ENCODE data around the gene HOXD3. TPM values are rescaled to one million over a fixed set of nuclear protein-coding genes. Genes with fewer than 3 reads are reported as not detected.

The HOXD3 gene
- total and polyA plus RNA-seq, 2 of the 8 experiments (the other 6 are each of a cell fraction or from before 2014, with no cell fraction given) = not detected

DNA sequence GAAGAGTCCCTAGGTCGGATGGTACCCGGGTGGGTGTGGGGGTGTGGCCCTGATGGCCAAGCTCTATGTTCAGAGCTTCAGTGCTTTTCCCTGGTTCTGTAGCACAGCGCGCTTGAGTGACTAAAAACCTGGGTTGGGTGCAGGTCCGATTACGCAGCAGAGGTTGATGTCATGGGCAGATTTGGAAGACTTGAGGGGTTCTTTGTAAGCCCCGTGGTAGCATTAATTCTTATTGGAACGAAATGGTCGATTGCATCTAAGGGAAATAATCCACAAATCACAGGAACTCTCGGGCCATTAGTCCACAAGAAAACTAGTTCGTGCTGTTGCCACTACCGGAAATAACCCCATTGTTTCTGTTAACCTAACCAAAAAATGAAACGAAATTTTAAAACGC lies 18.6 kb upstream of the HOXD3 start:
- no peak overlapping the region for H3K4me2 ChIP-seq (ENCODE audit: insufficient read depth in 1 of 2, low read depth in 2 of 2, low read length in 2 of 2)
- WGBS, 2 experiments (ENCODE audit: extremely low coverage in 1 of 2, insufficient coverage in 1 of 2, insufficient read length in 1 of 2, insufficient replicate concordance in 2 of 2, low coverage in 1 of 2, low lambda C conversion rate in 2 of 2, missing lambda C conversion rate in 1 of 2) = 49% methylated on average over 14 of the region's 14 CpGs; no CpG with 5 or more reads in 1 of the 2 experiments
- ChIA-PET CTCF (ENCODE audit: partially characterized antibody) (interaction anchor here (1.0 to 10.0 kb wide), 18 partner anchors 11 to 676 kb away, joined by 3 to 119 read pairs (median 15); partner anchors contain the start of genes HOXD4 and HOXD9), POLR2A (ENCODE audit: partially characterized antibody) (no interaction called here)
- H4K5ac ChIP-seq (ENCODE audit: insufficient read length, low read depth, low read length) = no peak overlapping the region
- DNase-seq (ENCODE audit: low read depth in 1 of 2, low spot score in 2 of 2) = peak in 1 of 2 experiments; percentile 38
- TF ChIP-seq RNF2 (IDR thresholded peaks at IDR 0.05; ENCODE audit: borderline replicate concordance, low read depth, low read length, missing control alignments, poor library complexity, severe bottlenecking) = peak; percentile 96
- no peak for TF ChIP-seq CHD1 (IDR thresholded peaks at IDR 0.05; ENCODE audit: low read depth, low read length)
- 0 out of 2 replicates have a peak, but pooled peaks have one; percentile 45 for TF ChIP-seq SUZ12 (IDR thresholded peaks at IDR 0.05; ENCODE audit: low read length)
- H3K56ac ChIP-seq (replicated peaks; ENCODE audit: insufficient read length, low read depth, low read length) = no peak overlapping the region
- FAIRE-seq = no peak
- no peak overlapping the region for H2BK120ac ChIP-seq (replicated peaks; ENCODE audit: low read depth, low read length)
- no peak overlapping the region for H3K27ac ChIP-seq (ENCODE audit: low read depth, low read length)
- no peaks in the 10 kb centered on the region for H3K79me1 ChIP-seq (ENCODE audit: low read depth, low read length)
- H2BK20ac ChIP-seq (ENCODE audit: low read length) = no peak overlapping the region
- peaks cover 3% of the 10 kb centered on the region; the same call in 1 of the 2 replicates for H3K23me2 ChIP-seq (ENCODE audit: low read depth, low read length)
- H3K79me2 ChIP-seq (ENCODE audit: control insufficient read depth in 1 of 2, insufficient read depth in 2 of 2, low read length in 2 of 2) = no peaks in the 10 kb centered on the region
- H3K4me1 ChIP-seq (replicated peaks in 1 of 4; ENCODE audit: control insufficient read depth in 3 of 4, insufficient read depth in 4 of 4, low read length in 3 of 4) = peaks cover 0 to 9% (median 4%) of the 10 kb centered on the region in 4 experiments; a peak in 5 of 7 replicates
- no peak overlapping the region for H4K91ac ChIP-seq (replicated peaks; ENCODE audit: insufficient read length, low read length)
- no peak overlapping the region for H3K23ac ChIP-seq (ENCODE audit: insufficient read length)
- no peak overlapping the region for H2BK5ac ChIP-seq (ENCODE audit: low read depth, low read length)
- no peak overlapping the region for H2BK15ac ChIP-seq (ENCODE audit: low read length)
- H3K9ac ChIP-seq (replicated peaks in 1 of 4; ENCODE audit: extremely low read depth in 1 of 4, low read depth in 3 of 4, low read length in 3 of 4) = no peak overlapping the region
- no peak overlapping the region for H2BK12ac ChIP-seq (ENCODE audit: low read depth, low read length)
- H3K27me3 ChIP-seq (replicated peaks in 1 of 4; ENCODE audit: control insufficient read depth in 3 of 4, extremely low read depth in 1 of 4, insufficient read depth in 3 of 4, low read length in 3 of 4) = peaks cover 86 to 100% (median 97%) of the 10 kb centered on the region in 4 experiments
- H3K14ac ChIP-seq (ENCODE audit: insufficient read length) = no peak overlapping the region
- peaks cover 0 to 10% (median 0%) of the 10 kb centered on the region in 4 experiments; a peak in 1 of 8 replicates for H3K36me3 ChIP-seq (ENCODE audit: control insufficient read depth in 2 of 4, insufficient read depth in 4 of 4, low read length in 3 of 4)
- no peaks in the 10 kb centered on the region for H3K9me3 ChIP-seq (ENCODE audit: insufficient read depth in 2 of 2, low read depth in 1 of 2, low read length in 1 of 2)
- H4K8ac ChIP-seq (ENCODE audit: extremely low read depth, insufficient read depth, low read length) = peak overlapping the region; percentile 40; the same call in 1 of the 2 replicates
- H2AK5ac ChIP-seq (ENCODE audit: low read depth, low read length) = no peak overlapping the region
- no peak overlapping the region for H3K4me3 ChIP-seq (ENCODE audit: extremely low read depth in 1 of 4, insufficient read depth in 2 of 4, low read depth in 3 of 4, low read length in 4 of 4)
- H2AFZ ChIP-seq (ENCODE audit: low read length) = no peak overlapping the region
- H4K20me1 ChIP-seq (replicated peaks in 1 of 2; ENCODE audit: control insufficient read depth in 1 of 2, insufficient read depth in 2 of 2, low read length in 2 of 2) = peaks cover 4 to 20% of the 10 kb centered on the region in 2 experiments
- H3K18ac ChIP-seq (ENCODE audit: extremely low read depth, low read length) = no peak overlapping the region
- H3K4ac ChIP-seq (replicated peaks; ENCODE audit: insufficient read length, low read depth, low read length) = no peak overlapping the region
